AG09319 (cell line): Measurements from ENCODE around the gene ZNF552.
"Not testable (repeated sequence)": the region's sequence is repeated elsewhere in the genome, so short reads cannot be mapped to it uniquely, and the experiment has no call there.

ENCODE experiments used
- DNase-seq: peaks from one replicate; pipeline ENCODE4 v3.0.0-alpha.2; 2010; ENCODE audit warnings: low read depth; ENCODE audit errors: extremely low read depth
- CTCF ChIP-seq: IDR thresholded peaks from 2 replicates; pipeline ENCODE4 v1.5.1; 2011; ENCODE audit warnings: low read depth, mild to moderate bottlenecking, inconsistent platforms, low read length, moderate library complexity

The ZNF552 gene

GRCh38 chr19:57807541-57807940 lies 7.2 kb downstream of the ZNF552 start:
- TF ChIP-seq CTCF: no peak
- no peak for DNase-seq

GRCh38 chr19:57803594-57804325 lies 11.0 kb downstream of the ZNF552 start:
- no peak for DNase-seq
- no peak for TF ChIP-seq CTCF

DNA sequence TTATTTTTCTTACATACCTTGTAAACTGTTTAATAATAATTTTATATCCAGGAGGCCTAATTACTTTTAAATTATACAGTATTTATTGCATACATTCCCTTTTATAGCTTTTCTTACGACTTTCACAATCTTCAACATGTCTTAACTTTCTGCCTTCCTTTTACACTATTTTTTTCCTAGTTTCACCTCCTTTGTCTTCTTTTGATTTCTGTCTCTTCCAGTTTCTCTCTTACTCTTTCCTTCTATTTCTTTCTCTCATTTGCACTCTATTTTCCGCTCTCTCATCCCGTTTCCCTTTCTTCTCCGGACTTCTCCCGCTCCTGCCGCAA lies 11.5 kb downstream of the ZNF552 start:
- DNase-seq: no peak
- TF ChIP-seq CTCF: no peak

DNA sequence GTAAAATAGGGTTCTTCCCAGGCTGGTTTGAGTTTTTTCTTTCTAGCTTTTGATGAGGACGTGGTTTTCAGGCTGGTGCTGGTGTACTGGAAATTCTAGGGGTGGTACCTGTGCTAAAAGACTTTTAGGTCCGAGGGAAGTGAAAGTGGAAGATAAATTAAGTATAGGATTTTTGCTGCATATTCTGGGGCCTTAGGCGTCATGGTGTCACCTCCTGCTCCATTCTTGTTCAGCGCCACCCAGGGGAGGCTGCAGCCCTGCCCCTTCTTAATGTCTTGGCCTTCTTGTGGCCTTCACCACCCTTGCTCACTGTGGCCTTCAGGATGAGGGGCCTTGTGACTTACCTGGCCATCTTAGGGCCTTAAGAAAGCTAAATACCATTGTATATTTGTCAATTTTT lies 12.4 kb downstream of the ZNF552 start:
- no peak for TF ChIP-seq CTCF
- DNase-seq: no peak

DNA sequence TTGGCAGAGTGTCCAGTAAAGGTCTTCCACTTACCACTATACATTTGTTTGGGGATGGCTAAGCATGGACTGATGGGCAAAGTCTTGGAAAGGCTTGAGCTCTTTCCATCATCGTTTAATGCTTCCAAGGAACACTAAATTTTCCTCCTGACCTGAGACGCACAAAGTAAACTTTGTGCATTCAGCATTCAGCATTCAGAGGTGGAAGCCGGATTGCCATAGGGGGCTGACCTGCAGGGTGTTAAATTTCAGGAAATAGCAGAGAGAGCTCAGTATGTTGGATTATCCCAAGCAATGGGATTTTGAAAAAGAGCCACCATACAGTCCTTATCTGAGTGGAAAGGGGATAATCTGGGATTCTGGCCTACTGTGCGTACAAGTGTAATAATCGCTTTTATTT lies 14.0 kb downstream of the ZNF552 start:
- no peak for TF ChIP-seq CTCF
- no peak for DNase-seq

DNA sequence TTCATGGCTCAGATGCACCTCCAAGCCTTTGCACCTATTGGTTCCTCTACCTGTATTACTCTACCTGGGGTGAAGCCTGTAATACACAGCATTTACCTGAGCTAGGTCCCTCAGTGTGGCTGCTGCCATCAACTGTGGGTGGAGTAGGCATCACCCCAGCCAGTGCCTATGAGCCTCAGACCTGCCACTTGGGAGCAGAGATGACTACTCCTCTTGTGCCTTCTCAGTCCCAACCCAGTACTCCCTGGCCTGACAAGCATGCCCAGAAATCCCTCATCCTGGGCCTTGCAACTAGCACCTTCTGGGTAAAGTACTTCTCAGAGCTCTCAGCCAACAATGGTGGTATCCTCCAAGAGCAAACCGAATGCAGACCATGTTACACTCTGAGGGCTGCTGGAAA lies 18.1 kb downstream of the ZNF552 start:
- not testable (repeated sequence) for DNase-seq

GRCh38 chr19:57789288-57789687 lies 25.4 kb downstream of the ZNF552 start:
- DNase-seq: no peak
- no peak for TF ChIP-seq CTCF

GRCh38 chr19:57788114-57788692 lies 26.5 kb downstream of the ZNF552 start:
- no peak for TF ChIP-seq CTCF
- DNase-seq: no peak
